Caco-2 (cell line): ENCODE data around the gene PTH1R. TPM values are rescaled to one million over a fixed set of nuclear protein-coding genes. Genes with fewer than 3 reads are reported as not detected.
A peak's percentile ranks its signal among the peaks of the same experiment; 100 is the strongest.

ENCODE experiments used
- BruUV-seq: library from RNA; stranded (reverse); fragments of 400-500 nt; replicated peaks from 2 replicates; lab custom pipeline; 2021; lab: Mats Ljungman, UMichigan
- CTCF ChIA-PET: fragments of 300-600 bp; sonication (Branson Sonifier 250); formaldehyde crosslinking; loops from one replicate; lab custom pipeline; 2022; ENCODE audit warnings: antibody characterized with exemption; lab: Charles Lee
- POLR2A ChIA-PET: fragments of 300-600 bp; sonication (Branson Sonifier 250); formaldehyde crosslinking; loops from one replicate; lab custom pipeline; 2022; ENCODE audit warnings: antibody characterized with exemption; lab: Charles Lee
- DNase-seq, 2 experiments: peaks; one replicate each; pipeline versions ENCODE4 v3.0.0 to v3.0.0-alpha.2; 2020 to 2022
- H3K27me3 ChIP-seq: replicated peaks from 2 replicates; pipeline ENCODE4 v1.6.0; 2011; ENCODE audit warnings: low read length; ENCODE audit not compliant: control insufficient read depth, insufficient read depth
- H3K36me3 ChIP-seq: 2 replicates; pipeline ENCODE4 v1.5.1; 2011; ENCODE audit warnings: low read length; ENCODE audit not compliant: control insufficient read depth, insufficient read depth
- H3K4me1 ChIP-seq: fragments of 250-450 bp; sonication (Bioruptor Pico); 2 replicates; pipeline ENCODE4 v1.5.1; 2020; ENCODE audit warnings: mild to moderate bottlenecking
- H3K4me3 ChIP-seq: 2 replicates; pipeline ENCODE4 v1.5.1; 2011; ENCODE audit warnings: low read depth, mild to moderate bottlenecking, control low read depth, low read length
- H3K9me3 ChIP-seq: fragments of 250-450 bp; sonication (Bioruptor Pico); 2 replicates; pipeline ENCODE4 v1.5.1; 2020; ENCODE audit warnings: mild to moderate bottlenecking, moderate library complexity
- H3K27ac Mint-ChIP-seq: one replicate; pipeline ENCODE4 v1.8.0; 2022; ENCODE audit warnings: mixed read lengths; ENCODE audit not compliant: unreplicated experiment
- H3K27me3 Mint-ChIP-seq: one replicate; pipeline ENCODE4 v1.8.0; 2022; ENCODE audit warnings: mixed read lengths; ENCODE audit not compliant: insufficient read depth, unreplicated experiment
- H3K36me3 Mint-ChIP-seq: one replicate; pipeline ENCODE4 v1.8.0; 2022; ENCODE audit warnings: mild to moderate bottlenecking, mixed read lengths; ENCODE audit not compliant: insufficient read depth, unreplicated experiment
- H3K4me1 Mint-ChIP-seq: one replicate; pipeline ENCODE4 v1.8.0; 2022; ENCODE audit warnings: low read depth, mixed read lengths; ENCODE audit not compliant: unreplicated experiment
- H3K4me3 Mint-ChIP-seq: one replicate; pipeline ENCODE4 v1.8.0; 2022; ENCODE audit warnings: mild to moderate bottlenecking, moderate library complexity, mixed read lengths; ENCODE audit not compliant: unreplicated experiment
- H3K9me3 Mint-ChIP-seq: one replicate; pipeline ENCODE4 v1.8.0; 2022; ENCODE audit warnings: mixed read lengths; ENCODE audit not compliant: unreplicated experiment
- intact Hi-C: fragments of 100-400 bp; cut with micrococcal nuclease; formaldehyde crosslinking; loops from one replicate; pipeline ENCODE4 v1.10.0; 2022; ENCODE audit not compliant: unreplicated experiment
- total RNA-seq: library from RNA; stranded (reverse); gene quantifications from 2 replicates; pipeline ENCODE4 v1.2.3, GENCODE V29; 2022
- TF ChIP-seq, protein P1 (sequence below), 2 experiments: fragments of 200-600 bp in 1 of 2; IDR thresholded peaks; 1 replicate in 1 of 2; 2 replicates in 1 of 2; pipeline versions ENCODE4 v1.5.1 to v1.8.0; 2011 to 2022; ENCODE audit warnings: antibody characterized with exemption in 1 of 2, control low read depth in 1 of 2, inconsistent platforms in 1 of 2, low read depth in 1 of 2, low read length in 1 of 2, mild to moderate bottlenecking in 1 of 2, moderate library complexity in 1 of 2; ENCODE audit not compliant: insufficient read depth in 1 of 2, severe bottlenecking in 1 of 2, unreplicated experiment in 1 of 2

Gene PTH1R
- total RNA-seq, 1 experiment from 2014 or later, result 5.1 TPM

GRCh38 chr3:46884427-46884826, 6.9 kb downstream of the PTH1R start:
- Histone ChIP-seq H3K27me3 (no peaks in the 10 kb centered on the region), H3K4me1 (peaks cover 19% of the 10 kb centered on the region), H3K4me3 (no peak overlapping the region), H3K9me3 (no peaks in the 10 kb centered on the region), H3K36me3 (no peaks in the 10 kb centered on the region)
- no peak for DNase-seq
- no peaks in the 10 kb centered on the region for H3K9me3 Mint-ChIP-seq
- BruUV-seq, result TSS peak; percentile 13
- POLR2A ChIA-PET, result no interaction called here
- H3K27ac Mint-ChIP-seq, result no peak overlapping the region
- peaks cover 10% of the 10 kb centered on the region for H3K4me1 Mint-ChIP-seq
- intact Hi-C loops, result no loop called here
- H3K4me3 Mint-ChIP-seq, result peak overlapping the region; percentile 85
- no peaks in the 10 kb centered on the region for H3K36me3 Mint-ChIP-seq
- peaks cover 9% of the 10 kb centered on the region for H3K27me3 Mint-ChIP-seq
- TF ChIP-seq, protein P1, sequence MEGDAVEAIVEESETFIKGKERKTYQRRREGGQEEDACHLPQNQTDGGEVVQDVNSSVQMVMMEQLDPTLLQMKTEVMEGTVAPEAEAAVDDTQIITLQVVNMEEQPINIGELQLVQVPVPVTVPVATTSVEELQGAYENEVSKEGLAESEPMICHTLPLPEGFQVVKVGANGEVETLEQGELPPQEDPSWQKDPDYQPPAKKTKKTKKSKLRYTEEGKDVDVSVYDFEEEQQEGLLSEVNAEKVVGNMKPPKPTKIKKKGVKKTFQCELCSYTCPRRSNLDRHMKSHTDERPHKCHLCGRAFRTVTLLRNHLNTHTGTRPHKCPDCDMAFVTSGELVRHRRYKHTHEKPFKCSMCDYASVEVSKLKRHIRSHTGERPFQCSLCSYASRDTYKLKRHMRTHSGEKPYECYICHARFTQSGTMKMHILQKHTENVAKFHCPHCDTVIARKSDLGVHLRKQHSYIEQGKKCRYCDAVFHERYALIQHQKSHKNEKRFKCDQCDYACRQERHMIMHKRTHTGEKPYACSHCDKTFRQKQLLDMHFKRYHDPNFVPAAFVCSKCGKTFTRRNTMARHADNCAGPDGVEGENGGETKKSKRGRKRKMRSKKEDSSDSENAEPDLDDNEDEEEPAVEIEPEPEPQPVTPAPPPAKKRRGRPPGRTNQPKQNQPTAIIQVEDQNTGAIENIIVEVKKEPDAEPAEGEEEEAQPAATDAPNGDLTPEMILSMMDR (IDR thresholded peaks at IDR 0.05; ENCODE audit: insufficient read depth in 1 of 2, low read depth in 1 of 2, low read length in 1 of 2, severe bottlenecking in 1 of 2, unreplicated experiment in 1 of 2), result no peak
- CTCF ChIA-PET, result interaction anchor here (0.5 kb wide), 1 partner anchor 1517 kb away, joined by 3 read pairs; no protein-coding TSS in a partner anchor

DNA sequence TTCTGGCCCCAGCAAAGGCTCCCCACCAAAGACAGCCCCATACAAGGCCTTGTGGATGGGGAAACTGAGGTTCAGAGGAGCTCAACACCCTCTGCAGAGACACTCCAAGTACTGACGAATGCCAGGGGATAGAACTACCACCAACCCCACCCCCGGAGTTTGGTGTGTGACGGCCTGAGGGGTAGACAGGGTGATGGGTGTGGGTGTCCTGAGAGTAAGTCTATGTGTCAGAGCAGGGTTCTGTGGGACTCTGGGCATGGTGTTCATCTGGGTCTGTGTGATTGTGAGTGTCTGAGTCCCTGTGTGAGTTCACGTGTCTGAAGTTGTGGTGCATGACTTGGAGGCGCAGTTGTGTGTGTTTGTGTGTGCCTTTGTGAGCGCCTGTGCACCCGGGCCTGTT, 7.4 kb downstream of the PTH1R start:
- Mint-ChIP-seq H3K4me3 (no peak overlapping the region), H3K36me3 (no peaks in the 10 kb centered on the region), H3K4me1 (peaks cover 9% of the 10 kb centered on the region), H3K9me3 (no peaks in the 10 kb centered on the region), H3K27ac (no peak overlapping the region), H3K27me3 (peaks cover 9% of the 10 kb centered on the region)
- Histone ChIP-seq H3K36me3 (no peaks in the 10 kb centered on the region), H3K4me1 (peaks cover 14% of the 10 kb centered on the region), H3K27me3 (no peaks in the 10 kb centered on the region), H3K4me3 (no peak overlapping the region), H3K9me3 (no peaks in the 10 kb centered on the region)
- ChIA-PET POLR2A (no interaction called here), CTCF (no interaction called here)
- intact Hi-C loops, result no loop called here
- no peak for DNase-seq
- TF ChIP-seq, protein P1 (IDR thresholded peaks at IDR 0.05; ENCODE audit: insufficient read depth in 1 of 2, low read depth in 1 of 2, low read length in 1 of 2, severe bottlenecking in 1 of 2, unreplicated experiment in 1 of 2), result no peak
- no TSS peak for BruUV-seq

DNA sequence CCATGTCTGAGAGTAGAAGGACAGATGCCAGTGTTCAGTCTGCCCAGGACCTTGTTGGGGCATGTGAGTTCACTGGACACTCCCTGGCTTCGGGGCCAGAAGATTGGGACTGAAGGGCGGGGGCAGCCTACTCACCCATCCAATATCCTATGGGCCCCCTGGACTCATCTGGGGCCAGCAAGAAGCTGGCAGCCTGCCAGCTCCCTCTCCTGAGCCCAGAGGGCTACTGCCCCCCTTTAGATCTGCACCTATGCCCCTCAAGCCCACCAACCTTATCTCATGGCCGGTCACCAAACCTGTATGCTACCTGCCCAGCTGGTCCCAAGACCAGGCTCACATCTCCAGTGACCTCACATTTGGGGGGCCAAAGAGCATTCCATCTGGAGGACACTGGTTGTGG, 8.1 kb downstream of the PTH1R start:
- CTCF ChIA-PET, result no interaction called here

More for the DNA sequence above, 8.1 kb downstream of the PTH1R start:
- POLR2A ChIA-PET, result no interaction called here
- H3K4me3 ChIP-seq, result no peak overlapping the region
- intact Hi-C loops, result no loop called here
- TF ChIP-seq, protein P1 (IDR thresholded peaks at IDR 0.05; ENCODE audit: insufficient read depth in 1 of 2, low read depth in 1 of 2, low read length in 1 of 2, severe bottlenecking in 1 of 2, unreplicated experiment in 1 of 2), result no peak
- Mint-ChIP-seq H3K9me3 (no peaks in the 10 kb centered on the region), H3K36me3 (no peaks in the 10 kb centered on the region), H3K4me1 (peaks cover 2% of the 10 kb centered on the region), H3K27ac (no peak overlapping the region), H3K27me3 (peaks cover 6% of the 10 kb centered on the region), H3K4me3 (no peak overlapping the region)
- peaks cover 7% of the 10 kb centered on the region for H3K4me1 ChIP-seq
- no peaks in the 10 kb centered on the region for H3K9me3 ChIP-seq
- BruUV-seq, result no TSS peak
- no peaks in the 10 kb centered on the region for H3K36me3 ChIP-seq
- H3K27me3 ChIP-seq, result no peaks in the 10 kb centered on the region
- DNase-seq, result no peak
